K562 (cell line): ENCODE results near the gene FASN. TPM values are rescaled to one million over a fixed set of nuclear protein-coding genes. Genes with fewer than 3 reads are reported as not detected.

Source experiments
- ATAC-seq: fragments of 200-7000 bp; cut with Tn5 transposase; 3 replicates; pipeline ENCODE4 v1.9.1; 2020; ENCODE audit warnings: moderate library complexity
- BruUV-seq: library from RNA; stranded (reverse); fragments of 400-500 nt; replicated peaks from 2 replicates; lab custom pipeline; 2021; lab: Mats Ljungman, UMichigan
- CTCF ChIA-PET: fragments of 300-600 bp; formaldehyde crosslinking; extraction: SDS; loops from one replicate; lab custom pipeline; 2021; ENCODE audit warnings: low intra/inter-chr PET ratio; lab: Yijun Ruan, JAX
- POLR2A ChIA-PET: fragments of 300-600, 350-650 bp; sonication (Branson Sonifier 250); formaldehyde crosslinking; extraction: SDS; loops from one replicate; lab custom pipeline; 2021; ENCODE audit warnings: antibody characterized with exemption, inconsistent platforms; lab: Yijun Ruan, JAX
- DNase-seq, 4 experiments: peaks; one replicate each; pipeline versions ENCODE4 v3.0.0 to v3.0.0-alpha.2; 2011 to 2018; ENCODE audit warnings: low spot score in 3 of 4, mixed read lengths in 3 of 4; ENCODE audit errors: extremely low read depth in 1 of 4
- FAIRE-seq: peaks from 2 replicates; lab custom pipeline; 2011; peaks lifted over from hg19 to GRCh38; lab: Jason Lieb, UNC
- H2AFZ ChIP-seq: 2 replicates; pipeline ENCODE4 v1.6.0; 2011; ENCODE audit warnings: low read depth, low read length, control low read depth, inconsistent platforms
- H3K27ac ChIP-seq: fragments of 200-600 bp; 3 replicates; pipeline ENCODE4 v1.8.0; 2011; ENCODE audit warnings: low read depth, mild to moderate bottlenecking, control low read depth, inconsistent platforms, low read length, moderate library complexity, mixed read lengths; ENCODE audit errors: extremely low read depth
- H3K27me3 ChIP-seq, 2 experiments: fragments of 300-600 bp in 1 of 2; 2 replicates in 1 of 2; 3 replicates in 1 of 2; pipeline versions ENCODE4 v1.6.0 to v1.8.0; 2011; ENCODE audit warnings: inconsistent platforms in 2 of 2, low read length in 2 of 2, mild to moderate bottlenecking in 1 of 2, mixed read lengths in 1 of 2, moderate library complexity in 1 of 2; ENCODE audit not compliant: control insufficient read depth in 2 of 2, insufficient read depth in 2 of 2
- H3K36me3 ChIP-seq: fragments of 300-600 bp; 3 replicates; pipeline ENCODE4 v1.8.0; 2011; ENCODE audit warnings: mild to moderate bottlenecking, low read length, inconsistent platforms; ENCODE audit not compliant: control insufficient read depth, insufficient read depth
- H3K4me1 ChIP-seq, 2 experiments: fragments of 200-600 bp in 1 of 2; replicated peaks in 1 of 2; 2 replicates in 1 of 2; 3 replicates in 1 of 2; pipeline versions ENCODE4 v1.5.1 to v1.8.0; 2011; ENCODE audit warnings: inconsistent platforms in 2 of 2, low read length in 2 of 2, mild to moderate bottlenecking in 1 of 2, mixed read lengths in 1 of 2, moderate library complexity in 1 of 2; ENCODE audit not compliant: control insufficient read depth in 2 of 2, insufficient read depth in 2 of 2
- H3K4me2 ChIP-seq: 2 replicates; pipeline ENCODE4 v1.6.1; 2011; ENCODE audit warnings: low read length, control low read depth, inconsistent platforms, mixed read lengths; ENCODE audit not compliant: insufficient read depth
- H3K4me3 ChIP-seq: fragments of 200-600 bp; sonication (generic), shearing (Covaris generic); 2 replicates; pipeline ENCODE4 v1.5.1; 2016; ENCODE audit warnings: control low read depth, inconsistent platforms
- H3K79me2 ChIP-seq: fragments of 200-600 bp; 3 replicates; pipeline ENCODE4 v1.8.0; 2011; ENCODE audit warnings: low read length, inconsistent platforms; ENCODE audit not compliant: control insufficient read depth, insufficient read depth
- H3K9ac ChIP-seq, 2 experiments: 2 replicates each; pipeline versions ENCODE4 v1.6.0 to v1.6.1; 2011; ENCODE audit warnings: low read depth in 2 of 2, low read length in 2 of 2, control low read depth in 1 of 2, inconsistent platforms in 1 of 2, mild to moderate bottlenecking in 1 of 2, mixed read lengths in 1 of 2; ENCODE audit not compliant: insufficient read depth in 1 of 2
- H3K9me1 ChIP-seq: one replicate; pipeline ENCODE4 v1.6.0; 2011; ENCODE audit warnings: inconsistent platforms, mild to moderate bottlenecking, low read length, moderate library complexity; ENCODE audit not compliant: control insufficient read depth, insufficient read depth
- H3K9me3 ChIP-seq: replicated peaks from 2 replicates; pipeline ENCODE4 v1.5.1; 2011; ENCODE audit warnings: low read depth, low read length, inconsistent platforms; ENCODE audit not compliant: control insufficient read depth, insufficient read depth
- H4K20me1 ChIP-seq: replicated peaks from 2 replicates; pipeline ENCODE4 v1.6.1; 2011; ENCODE audit warnings: low read length, inconsistent platforms, mixed read lengths; ENCODE audit not compliant: control insufficient read depth, insufficient read depth
- BCL6 ChIP-seq: fragments of 250-450 bp; sonication (Bioruptor Pico); IDR thresholded peaks from 2 replicates; pipeline ENCODE4 v1.4.0; 2020
- BMI1 ChIP-seq: fragments of 150-350 bp; IDR thresholded peaks from 2 replicates; pipeline ENCODE4 v1.6.1; 2014; ENCODE audit warnings: low read length
- CREB1 ChIP-seq, 2 experiments: sonication (generic) in 1 of 2; formaldehyde crosslinking in 1 of 2; IDR thresholded peaks; 2 replicates each; pipeline versions ENCODE4 v1.6.1 to v1.8.0; 2012 to 2022; ENCODE audit warnings: inconsistent platforms in 1 of 2, mild to moderate bottlenecking in 1 of 2, missing genetic modification reagents in 1 of 2, moderate library complexity in 1 of 2
- ETV1 ChIP-seq: fragments of 450-650 bp; conservative IDR thresholded peaks from 2 replicates; pipeline ENCODE4 v1.6.1; 2016; ENCODE audit warnings: missing genetic modification characterization, control low read depth, low read depth, missing compliant biosample characterization
- POLR2AphosphoS5 ChIP-seq: IDR thresholded peaks from 2 replicates; pipeline ENCODE4 v1.6.1; 2011; ENCODE audit warnings: mild to moderate bottlenecking, low read depth, low read length, moderate library complexity; ENCODE audit not compliant: control insufficient read depth, insufficient read depth
- PRPF4 ChIP-seq: fragments of 200-400 bp; formaldehyde crosslinking; IDR thresholded peaks from one replicate; pipeline ENCODE4 v1.6.1; 2017; ENCODE audit warnings: low read length, low read depth, mild to moderate bottlenecking; ENCODE audit not compliant: insufficient read depth, poor library complexity, severe bottlenecking
- RBFOX2 ChIP-seq: fragments of 200-400 bp; formaldehyde crosslinking; IDR thresholded peaks from 2 replicates; pipeline ENCODE4 v1.6.1; 2017; ENCODE audit warnings: low read depth, mild to moderate bottlenecking, low read length, moderate library complexity
- RBM22 ChIP-seq: fragments of 200-400 bp; formaldehyde crosslinking; IDR thresholded peaks from 2 replicates; pipeline ENCODE4 v1.6.1; 2018; ENCODE audit warnings: low read length, low read depth; ENCODE audit not compliant: poor library complexity, severe bottlenecking
- RUNX1 ChIP-seq: sonication (generic); IDR thresholded peaks from 2 replicates; pipeline ENCODE4 v1.6.1; 2016; ENCODE audit warnings: antibody characterized with exemption, low read depth
- SUPT5H ChIP-seq: fragments of 450-650 bp; IDR thresholded peaks from 2 replicates; pipeline ENCODE4 v1.6.1; 2016
- ZC3H11A ChIP-seq: IDR thresholded peaks from 2 replicates; pipeline ENCODE4 v1.6.1; 2012; ENCODE audit warnings: low read depth, low read length, improper control_type of control experiment
- WGBS: fragments of 100-300 bp; shearing (Covaris generic); methylation state at CpG from one replicate; pipeline ENCODE4 v1.1.6; 2016; ENCODE audit warnings: low coverage, mixed read lengths; ENCODE audit not compliant: insufficient coverage; ENCODE audit errors: missing lambda C conversion rate; 5-methylcytosine and 5-hydroxymethylcytosine counted together
- in situ Hi-C: fragments of 300-500 bp; cut with MboI; formaldehyde crosslinking; loops from 4 replicates; pipeline ENCODE4 v1.15.0; 2018; ENCODE audit warnings: inconsistent platforms, mixed read lengths
- intact Hi-C: fragments of 100-400 bp; cut with micrococcal nuclease; formaldehyde crosslinking; loops from 2 replicates; pipeline ENCODE4 v1.14.2; 2022
- polyA plus RNA-seq, 8 experiments: library from polyadenylated mRNA; depleted of rRNA in 4 of 8; stranded (reverse) in 5 of 8; unstranded in 3 of 8; fragments of >200 nt; fragmentation: Nextera tagmentation in 2 of 8; fragmentation: Illumina TruSeq in 1 of 8; extraction: Ambion mirVana in 2 of 8; extraction: Trizol in 1 of 8; gene quantifications; 2 replicates each; pipeline versions ENCODE4 v1.2.1 to v1.2.3, GENCODE V29; 2011 to 2014; ENCODE audit warnings: inconsistent platforms in 1 of 8, missing spikeins in 1 of 8
- total RNA-seq, 7 experiments: library from RNA; depleted of rRNA in 6 of 7; stranded (reverse); fragments of >200 nt in 6 of 7; fragmentation: Illumina TruSeq in 2 of 7; extraction: Trizol in 2 of 7; gene quantifications; 2 replicates each; pipeline versions ENCODE4 v1.2.1 to v1.2.3, GENCODE V29; 2011 to 2021; ENCODE audit warnings: low replicate concordance in 1 of 7
- TF ChIP-seq, protein P1 (sequence below): fragments of 450-650 bp; IDR thresholded peaks from 2 replicates; pipeline ENCODE4 v1.6.1; 2018; ENCODE audit not compliant: partially characterized antibody
- TF ChIP-seq, protein P2 (sequence below): IDR thresholded peaks from 2 replicates; pipeline ENCODE4 v1.6.1; 2011; ENCODE audit not compliant: insufficient read length; ENCODE audit errors: extremely low read depth

The FASN gene
- total and polyA plus RNA-seq, 9 of the 15 experiments (the other 6 are each of a cell fraction or from before 2014, with no cell fraction given), result 0.15 to 663 (median 49.9) TPM

DNA sequence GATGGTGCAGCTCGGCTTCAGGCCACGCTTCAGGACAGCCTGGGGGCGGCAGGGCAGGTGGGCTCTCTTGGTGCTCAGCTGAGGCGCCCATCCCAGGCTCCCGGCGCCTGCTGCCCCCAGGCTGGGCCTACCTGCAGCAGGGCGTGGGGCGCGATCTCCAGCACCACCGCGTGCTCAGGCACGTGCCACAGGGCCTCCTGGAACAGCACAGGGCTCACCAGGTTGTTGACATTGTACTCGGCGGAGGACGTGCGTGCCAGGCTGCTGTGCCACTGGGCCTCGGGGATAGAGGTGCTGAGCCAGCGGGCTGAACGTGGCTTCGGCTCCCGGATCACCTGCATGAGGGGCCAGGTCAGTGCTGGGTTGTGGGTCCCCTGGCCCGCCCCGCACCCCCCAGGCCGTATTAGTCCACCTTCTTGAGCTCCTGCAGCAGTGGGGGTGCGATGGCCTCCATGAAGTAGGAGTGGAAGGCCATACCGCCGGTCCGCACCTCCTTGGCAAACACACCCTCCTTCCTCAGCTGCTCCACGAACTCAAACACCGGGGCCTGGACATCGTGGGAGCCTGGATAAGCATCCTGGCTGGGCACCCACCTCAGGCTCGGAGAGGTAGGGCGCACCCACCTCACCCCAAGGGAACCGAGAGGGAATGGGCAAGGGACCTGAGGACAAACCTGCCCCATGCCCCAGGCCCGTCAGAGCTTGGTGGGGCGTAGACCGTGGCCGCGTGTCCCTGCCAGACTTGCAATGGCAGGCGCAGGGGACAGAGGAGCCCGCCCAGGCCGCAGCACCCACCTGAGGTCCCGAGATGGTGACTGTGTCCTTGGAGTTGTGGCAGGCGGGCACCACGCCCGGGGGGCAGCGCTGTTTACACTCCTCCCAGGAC lies 9.0 kb downstream of the FASN start (continued):
- TF ChIP-seq, protein P1, sequence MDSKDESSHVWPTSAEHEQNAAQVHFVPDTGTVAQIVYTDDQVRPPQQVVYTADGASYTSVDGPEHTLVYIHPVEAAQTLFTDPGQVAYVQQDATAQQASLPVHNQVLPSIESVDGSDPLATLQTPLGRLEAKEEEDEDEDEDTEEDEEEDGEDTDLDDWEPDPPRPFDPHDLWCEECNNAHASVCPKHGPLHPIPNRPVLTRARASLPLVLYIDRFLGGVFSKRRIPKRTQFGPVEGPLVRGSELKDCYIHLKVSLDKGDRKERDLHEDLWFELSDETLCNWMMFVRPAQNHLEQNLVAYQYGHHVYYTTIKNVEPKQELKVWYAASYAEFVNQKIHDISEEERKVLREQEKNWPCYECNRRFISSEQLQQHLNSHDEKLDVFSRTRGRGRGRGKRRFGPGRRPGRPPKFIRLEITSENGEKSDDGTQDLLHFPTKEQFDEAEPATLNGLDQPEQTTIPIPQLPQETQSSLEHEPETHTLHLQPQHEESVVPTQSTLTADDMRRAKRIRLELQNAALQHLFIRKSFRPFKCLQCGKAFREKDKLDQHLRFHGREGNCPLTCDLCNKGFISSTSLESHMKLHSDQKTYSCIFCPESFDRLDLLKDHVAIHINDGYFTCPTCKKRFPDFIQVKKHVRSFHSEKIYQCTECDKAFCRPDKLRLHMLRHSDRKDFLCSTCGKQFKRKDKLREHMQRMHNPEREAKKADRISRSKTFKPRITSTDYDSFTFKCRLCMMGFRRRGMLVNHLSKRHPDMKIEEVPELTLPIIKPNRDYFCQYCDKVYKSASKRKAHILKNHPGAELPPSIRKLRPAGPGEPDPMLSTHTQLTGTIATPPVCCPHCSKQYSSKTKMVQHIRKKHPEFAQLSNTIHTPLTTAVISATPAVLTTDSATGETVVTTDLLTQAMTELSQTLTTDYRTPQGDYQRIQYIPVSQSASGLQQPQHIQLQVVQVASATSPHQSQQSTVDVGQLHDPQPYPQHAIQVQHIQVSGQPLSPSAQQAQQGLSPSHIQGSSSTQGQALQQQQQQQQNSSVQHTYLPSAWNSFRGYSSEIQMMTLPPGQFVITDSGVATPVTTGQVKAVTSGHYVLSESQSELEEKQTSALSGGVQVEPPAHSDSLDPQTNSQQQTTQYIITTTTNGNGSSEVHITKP, result no peak

- peaks cover 100% of the 10 kb centered on the region; the same call in 2 of the 3 replicates for H3K36me3 ChIP-seq
- ChIA-PET CTCF (no interaction called here), POLR2A (interaction anchor here (0.8 to 5.9 kb wide), 4 partner anchors 10 to 25 kb away, joined by 3 to 52 read pairs (median 10); partner anchors contain the start of gene FASN)
- no peaks in the 10 kb centered on the region for H3K27me3 ChIP-seq
- H3K4me3 ChIP-seq, result no peak overlapping the region
- in situ Hi-C loops, result no loop called here
- H4K20me1 ChIP-seq, result peaks cover 23% of the 10 kb centered on the region
- H2AFZ ChIP-seq, result no peak overlapping the region
- FAIRE-seq (no peak), DNase-seq (no peak), ATAC-seq (no peak)
- H3K9ac ChIP-seq, result peak overlapping the region in 1 of 2 experiments; percentile 23; a peak in 1 of 4 replicates
- 96% methylated on average over 34 of the region's 48 CpGs for WGBS
- H3K4me2 ChIP-seq, result no peak overlapping the region
- peaks cover 0 to 63% of the 10 kb centered on the region in 2 experiments; a peak in 1 of 5 replicates for H3K4me1 ChIP-seq
- no peak overlapping the region for H3K27ac ChIP-seq
- BruUV-seq, result TSS peak; percentile 17
- intact Hi-C loops, result no loop called here
- no peaks in the 10 kb centered on the region for H3K9me1 ChIP-seq
- no peaks in the 10 kb centered on the region for H3K9me3 ChIP-seq
- peaks cover 29% of the 10 kb centered on the region for H3K79me2 ChIP-seq
- TF ChIP-seq CREB1 (IDR thresholded peaks at IDR 0.05) (no peak), CREB1 (CRISPR knock-in tag; IDR thresholded peaks at IDR 0.05) (no peak), SUPT5H (peak; percentile 16; the same call in 1 of the 2 replicates), RBFOX2 (peak; percentile 44), PRPF4 (peak; percentile 18), BCL6 (CRISPR knock-in tag) (no peak), ETV1 (tag) (no peak), POLR2AphosphoS5 (peak; percentile 63; the same call in 1 of the 2 replicates), ZC3H11A (no peak), RUNX1 (no peak), RBM22 (peak; percentile 77), BMI1 (no peak)
- TF ChIP-seq, protein P2, sequence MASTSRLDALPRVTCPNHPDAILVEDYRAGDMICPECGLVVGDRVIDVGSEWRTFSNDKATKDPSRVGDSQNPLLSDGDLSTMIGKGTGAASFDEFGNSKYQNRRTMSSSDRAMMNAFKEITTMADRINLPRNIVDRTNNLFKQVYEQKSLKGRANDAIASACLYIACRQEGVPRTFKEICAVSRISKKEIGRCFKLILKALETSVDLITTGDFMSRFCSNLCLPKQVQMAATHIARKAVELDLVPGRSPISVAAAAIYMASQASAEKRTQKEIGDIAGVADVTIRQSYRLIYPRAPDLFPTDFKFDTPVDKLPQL, result no peak
These were observed 9.8 kb downstream of the FASN start for GRCh38 chr17:82087961-82088837.
